Liver (tissue), 9 donors: ENCODE results near the gene KANSL2. TPM values are rescaled to one million over a fixed set of nuclear protein-coding genes. Genes with fewer than 3 reads are reported as not detected.

Source experiments
- DNase-seq: peaks from one replicate; pipeline ENCODE4 v3.0.0-alpha.2; 2017; ENCODE audit warnings: low spot score
- H3K27ac ChIP-seq, 2 donors: one replicate each; pipeline ENCODE4 v1.7.0; 2013; ENCODE audit warnings: inconsistent platforms in 2 of 2, low read length in 2 of 2, control low read depth in 1 of 2, low read depth in 1 of 2, mild to moderate bottlenecking in 1 of 2
- H3K27me3 ChIP-seq, 4 donors: one replicate each; pipeline versions ENCODE4 v1.6.1 to v1.7.0; 2013; ENCODE audit warnings: low read length in 3 of 4, inconsistent platforms in 1 of 4, mild to moderate bottlenecking in 1 of 4, moderate library complexity in 1 of 4; ENCODE audit not compliant: control insufficient read depth in 4 of 4, insufficient read depth in 4 of 4
- H3K36me3 ChIP-seq, 4 donors: one replicate each; pipeline versions ENCODE4 v1.6.1 to v1.7.0; 2013; ENCODE audit warnings: low read length in 3 of 4, mild to moderate bottlenecking in 3 of 4, low read depth in 1 of 4, moderate library complexity in 1 of 4; ENCODE audit not compliant: control insufficient read depth in 4 of 4, insufficient read depth in 3 of 4
- H3K4me1 ChIP-seq, 4 donors: one replicate each; pipeline versions ENCODE4 v1.6.1 to v1.7.0; 2013; ENCODE audit warnings: low read length in 3 of 4, mild to moderate bottlenecking in 3 of 4, moderate library complexity in 1 of 4; ENCODE audit not compliant: control insufficient read depth in 4 of 4, insufficient read depth in 4 of 4
- H3K4me3 ChIP-seq, 3 donors: one replicate each; pipeline versions ENCODE4 v1.6.1 to v1.7.0; 2013; ENCODE audit warnings: low read length in 3 of 3, control low read depth in 1 of 3, low read depth in 1 of 3, mild to moderate bottlenecking in 1 of 3
- H3K9ac ChIP-seq, 2 donors: one replicate each; pipeline ENCODE4 v1.7.0; 2013; ENCODE audit warnings: low read length in 2 of 2, mild to moderate bottlenecking in 2 of 2, moderate library complexity in 2 of 2, control low read depth in 1 of 2, low read depth in 1 of 2
- H3K9me3 ChIP-seq, 4 donors: one replicate each; pipeline versions ENCODE4 v1.6.1 to v1.7.0; 2013; ENCODE audit warnings: low read length in 3 of 4; ENCODE audit not compliant: control insufficient read depth in 4 of 4
- EGR1 ChIP-seq, 2 donors: IDR thresholded peaks; 2 replicates each; pipeline ENCODE4 v1.6.1; 2016 to 2018; ENCODE audit warnings: antibody characterized with exemption in 2 of 2, low read depth in 2 of 2
- FOXA1 ChIP-seq: IDR thresholded peaks from 2 replicates; pipeline ENCODE4 v1.6.1; 2016; ENCODE audit warnings: antibody characterized with exemption
- FOXA2 ChIP-seq: IDR thresholded peaks from 2 replicates; pipeline ENCODE4 v1.6.1; 2016; ENCODE audit warnings: antibody characterized with exemption
- GABPA ChIP-seq, 2 donors: IDR thresholded peaks in 1 of 2; conservative IDR thresholded peaks in 1 of 2; 2 replicates each; pipeline ENCODE4 v1.6.1; 2016; ENCODE audit warnings: antibody characterized with exemption in 2 of 2, mild to moderate bottlenecking in 1 of 2, moderate library complexity in 1 of 2
- HNF4A ChIP-seq, 2 donors: conservative IDR thresholded peaks; 2 replicates each; pipeline ENCODE4 v1.6.1; 2016; ENCODE audit warnings: antibody characterized with exemption in 2 of 2, mild to moderate bottlenecking in 2 of 2
- HNF4G ChIP-seq: IDR thresholded peaks from 2 replicates; pipeline ENCODE4 v1.6.1; 2016; ENCODE audit warnings: antibody characterized with exemption
- JUND ChIP-seq, 2 donors: IDR thresholded peaks; 2 replicates each; pipeline ENCODE4 v1.6.1; 2016; ENCODE audit warnings: antibody characterized with exemption in 2 of 2
- NR2F2 ChIP-seq: IDR thresholded peaks from 2 replicates; pipeline ENCODE4 v1.6.1; 2016; ENCODE audit warnings: antibody characterized with exemption
- RAD21 ChIP-seq, 2 donors: IDR thresholded peaks; 2 replicates each; pipeline ENCODE4 v1.6.1; 2016; ENCODE audit warnings: antibody characterized with exemption in 2 of 2, mild to moderate bottlenecking in 2 of 2
- RXRA ChIP-seq, 2 donors: IDR thresholded peaks; 2 replicates each; pipeline ENCODE4 v1.6.1; 2017 to 2018; ENCODE audit warnings: antibody characterized with exemption in 2 of 2, mild to moderate bottlenecking in 1 of 2
- SP1 ChIP-seq: IDR thresholded peaks from 2 replicates; pipeline ENCODE4 v1.6.1; 2018; ENCODE audit warnings: antibody characterized with exemption, mild to moderate bottlenecking
- TAF1 ChIP-seq: conservative IDR thresholded peaks from 2 replicates; pipeline ENCODE4 v1.6.1; 2016; ENCODE audit warnings: antibody characterized with exemption, mild to moderate bottlenecking
- YY1 ChIP-seq: IDR thresholded peaks from 2 replicates; pipeline ENCODE4 v1.6.1; 2016; ENCODE audit warnings: antibody characterized with exemption, mild to moderate bottlenecking
- WGBS: extraction: QIAGEN DNeasy Blood & Tissue Kit; methylation state at CpG from one replicate; pipeline ENCODE4 v1.1.7; 2013; 5-methylcytosine and 5-hydroxymethylcytosine counted together
- polyA plus RNA-seq, 2 donors: library from polyadenylated mRNA; stranded (reverse) in 1 of 2; unstranded in 1 of 2; fragments of 200-250 nt in 1 of 2; fragments of >200 nt in 1 of 2; fragmentation: Nextera tagmentation in 1 of 2; extraction: Ambion mirVana in 1 of 2; gene quantifications; one replicate each; pipeline versions ENCODE4 v1.2.1 to v1.2.3, GENCODE V29; 2013 to 2015
- total RNA-seq, 2 donors: library from RNA; depleted of rRNA; stranded (reverse); fragments of >200 nt; gene quantifications; one replicate each; pipeline ENCODE4 v1.2.3, GENCODE V29; 2014
- TF ChIP-seq, protein P1 (sequence below): fragments of 150-350 bp; IDR thresholded peaks from 2 replicates; pipeline ENCODE4 v1.5.1; 2017; ENCODE audit warnings: improper control_type of control experiment, low read depth, low read length; ENCODE audit not compliant: missing input control
- TF ChIP-seq, protein P2 (sequence below): IDR thresholded peaks from 2 replicates; pipeline ENCODE4 v1.6.1; 2016; ENCODE audit warnings: antibody characterized with exemption
- TF ChIP-seq, protein P3 (sequence below): IDR thresholded peaks from 2 replicates; pipeline ENCODE4 v1.6.1; 2016; ENCODE audit warnings: antibody characterized with exemption
- TF ChIP-seq, protein P4 (sequence below): IDR thresholded peaks from 2 replicates; pipeline ENCODE4 v1.6.1; 2016; ENCODE audit warnings: antibody characterized with exemption
- TF ChIP-seq, protein P5 (sequence below): IDR thresholded peaks from 2 replicates; pipeline ENCODE4 v1.6.1; 2016; ENCODE audit warnings: antibody characterized with exemption, mild to moderate bottlenecking
- donor health status: healthy.
- donor health status: healthy.
- donor health status: healthy.
- donor health status: healthy.
- donor health status: healthy.

Gene KANSL2
- total and polyA plus RNA-seq, 4 donors: 7.0 to 23.0 (median 14.8) TPM

DNA sequence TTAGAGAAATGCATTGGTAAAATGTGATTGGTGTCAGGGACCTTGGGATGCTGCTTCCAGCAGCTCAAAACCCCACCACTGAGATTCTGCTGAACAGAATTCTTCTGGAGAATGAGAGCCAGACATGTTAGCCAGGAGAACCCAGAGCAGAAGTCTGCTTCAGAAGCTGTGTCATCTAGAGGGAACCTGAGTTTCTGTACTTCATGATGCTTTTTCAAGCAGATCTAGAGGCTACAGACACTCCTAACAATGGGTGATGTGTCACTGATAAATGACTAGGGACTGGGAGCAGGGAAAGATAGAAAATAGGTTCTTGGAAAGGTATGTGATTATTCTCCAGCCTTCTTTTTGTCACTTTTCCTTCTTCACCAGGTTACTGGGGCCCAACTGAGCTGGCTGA is 41.6 kb downstream of the KANSL2 start:
- TF ChIP-seq JUND (IDR thresholded peaks at IDR 0.05) (no peak), YY1 (no peak), TAF1 (no peak), SP1 (no peak), NR2F2 (no peak), EGR1 (IDR thresholded peaks at IDR 0.05; ENCODE audit: low read depth in 2 of 2) (no peak), GABPA (IDR thresholded peaks at IDR 0.05 in 1 of 2, conservative IDR thresholded peaks at IDR 0.05 in 1 of 2) (no peak), RAD21 (IDR thresholded peaks at IDR 0.05) (no peak), HNF4A (conservative IDR thresholded peaks at IDR 0.05) (no peak), HNF4G (no peak), FOXA1 (no peak), FOXA2 (no peak)
- TF ChIP-seq, protein P1, sequence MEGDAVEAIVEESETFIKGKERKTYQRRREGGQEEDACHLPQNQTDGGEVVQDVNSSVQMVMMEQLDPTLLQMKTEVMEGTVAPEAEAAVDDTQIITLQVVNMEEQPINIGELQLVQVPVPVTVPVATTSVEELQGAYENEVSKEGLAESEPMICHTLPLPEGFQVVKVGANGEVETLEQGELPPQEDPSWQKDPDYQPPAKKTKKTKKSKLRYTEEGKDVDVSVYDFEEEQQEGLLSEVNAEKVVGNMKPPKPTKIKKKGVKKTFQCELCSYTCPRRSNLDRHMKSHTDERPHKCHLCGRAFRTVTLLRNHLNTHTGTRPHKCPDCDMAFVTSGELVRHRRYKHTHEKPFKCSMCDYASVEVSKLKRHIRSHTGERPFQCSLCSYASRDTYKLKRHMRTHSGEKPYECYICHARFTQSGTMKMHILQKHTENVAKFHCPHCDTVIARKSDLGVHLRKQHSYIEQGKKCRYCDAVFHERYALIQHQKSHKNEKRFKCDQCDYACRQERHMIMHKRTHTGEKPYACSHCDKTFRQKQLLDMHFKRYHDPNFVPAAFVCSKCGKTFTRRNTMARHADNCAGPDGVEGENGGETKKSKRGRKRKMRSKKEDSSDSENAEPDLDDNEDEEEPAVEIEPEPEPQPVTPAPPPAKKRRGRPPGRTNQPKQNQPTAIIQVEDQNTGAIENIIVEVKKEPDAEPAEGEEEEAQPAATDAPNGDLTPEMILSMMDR: no peak
- TF ChIP-seq, protein P2, sequence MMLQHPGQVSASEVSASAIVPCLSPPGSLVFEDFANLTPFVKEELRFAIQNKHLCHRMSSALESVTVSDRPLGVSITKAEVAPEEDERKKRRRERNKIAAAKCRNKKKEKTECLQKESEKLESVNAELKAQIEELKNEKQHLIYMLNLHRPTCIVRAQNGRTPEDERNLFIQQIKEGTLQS: no peak
- TF ChIP-seq, protein P3, sequence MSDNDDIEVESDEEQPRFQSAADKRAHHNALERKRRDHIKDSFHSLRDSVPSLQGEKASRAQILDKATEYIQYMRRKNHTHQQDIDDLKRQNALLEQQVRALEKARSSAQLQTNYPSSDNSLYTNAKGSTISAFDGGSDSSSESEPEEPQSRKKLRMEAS: no peak
- TF ChIP-seq, protein P4, sequence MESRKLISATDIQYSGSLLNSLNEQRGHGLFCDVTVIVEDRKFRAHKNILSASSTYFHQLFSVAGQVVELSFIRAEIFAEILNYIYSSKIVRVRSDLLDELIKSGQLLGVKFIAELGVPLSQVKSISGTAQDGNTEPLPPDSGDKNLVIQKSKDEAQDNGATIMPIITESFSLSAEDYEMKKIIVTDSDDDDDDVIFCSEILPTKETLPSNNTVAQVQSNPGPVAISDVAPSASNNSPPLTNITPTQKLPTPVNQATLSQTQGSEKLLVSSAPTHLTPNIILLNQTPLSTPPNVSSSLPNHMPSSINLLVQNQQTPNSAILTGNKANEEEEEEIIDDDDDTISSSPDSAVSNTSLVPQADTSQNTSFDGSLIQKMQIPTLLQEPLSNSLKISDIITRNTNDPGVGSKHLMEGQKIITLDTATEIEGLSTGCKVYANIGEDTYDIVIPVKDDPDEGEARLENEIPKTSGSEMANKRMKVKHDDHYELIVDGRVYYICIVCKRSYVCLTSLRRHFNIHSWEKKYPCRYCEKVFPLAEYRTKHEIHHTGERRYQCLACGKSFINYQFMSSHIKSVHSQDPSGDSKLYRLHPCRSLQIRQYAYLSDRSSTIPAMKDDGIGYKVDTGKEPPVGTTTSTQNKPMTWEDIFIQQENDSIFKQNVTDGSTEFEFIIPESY: no peak
- DNase-seq: no peak
- Histone ChIP-seq H3K4me1 (no peaks in the 10 kb centered on the region), H3K27me3 (no peaks in the 10 kb centered on the region), H3K9me3 (no peaks in the 10 kb centered on the region), H3K36me3 (peaks cover 0 to 3% (median 2%) of the 10 kb centered on the region in 4 donors), H3K4me3 (no peak overlapping the region), H3K9ac (no peak overlapping the region), H3K27ac (no peak overlapping the region)

DNA sequence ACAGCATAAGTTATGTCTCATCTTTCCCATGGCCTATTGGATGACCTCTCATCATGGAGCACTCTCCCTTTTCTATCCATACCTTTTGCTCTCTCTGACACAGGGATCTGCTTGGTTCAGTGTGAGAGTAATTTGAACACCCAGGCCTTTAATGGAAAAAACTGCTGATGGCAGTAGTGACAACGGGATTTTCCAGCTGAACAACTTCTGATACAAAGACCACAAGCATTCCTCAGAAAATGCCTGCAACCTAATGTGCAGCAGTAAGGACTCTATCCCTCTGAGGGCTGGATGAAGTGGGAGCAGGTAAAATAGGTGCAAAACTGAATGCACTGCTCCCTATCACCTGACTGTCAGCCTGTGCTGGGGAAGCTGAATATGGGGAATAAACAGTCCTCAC is 51.0 kb downstream of the KANSL2 start:
- 67% methylated on average over 1 of the region's 1 CpG for WGBS
- Histone ChIP-seq H3K4me1 (no peaks in the 10 kb centered on the region), H3K36me3 (no peaks in the 10 kb centered on the region), H3K9ac (no peak overlapping the region), H3K4me3 (no peak overlapping the region), H3K9me3 (no peaks in the 10 kb centered on the region), H3K27me3 (no peaks in the 10 kb centered on the region), H3K27ac (no peak overlapping the region)
- no peak for DNase-seq
- TF ChIP-seq NR2F2 (no peak), SP1 (no peak), FOXA1 (no peak), HNF4A (conservative IDR thresholded peaks at IDR 0.05) (no peak), FOXA2 (no peak), TAF1 (no peak), YY1 (no peak), HNF4G (no peak), JUND (IDR thresholded peaks at IDR 0.05) (no peak), EGR1 (IDR thresholded peaks at IDR 0.05; ENCODE audit: low read depth in 2 of 2) (no peak), RXRA (IDR thresholded peaks at IDR 0.05) (no peak), GABPA (IDR thresholded peaks at IDR 0.05 in 1 of 2, conservative IDR thresholded peaks at IDR 0.05 in 1 of 2) (no peak), RAD21 (IDR thresholded peaks at IDR 0.05) (no peak)
- TF ChIP-seq, protein P4: no peak
- TF ChIP-seq, protein P3: no peak
- TF ChIP-seq, protein P2: no peak
- TF ChIP-seq, protein P1: no peak
- TF ChIP-seq, protein P5, sequence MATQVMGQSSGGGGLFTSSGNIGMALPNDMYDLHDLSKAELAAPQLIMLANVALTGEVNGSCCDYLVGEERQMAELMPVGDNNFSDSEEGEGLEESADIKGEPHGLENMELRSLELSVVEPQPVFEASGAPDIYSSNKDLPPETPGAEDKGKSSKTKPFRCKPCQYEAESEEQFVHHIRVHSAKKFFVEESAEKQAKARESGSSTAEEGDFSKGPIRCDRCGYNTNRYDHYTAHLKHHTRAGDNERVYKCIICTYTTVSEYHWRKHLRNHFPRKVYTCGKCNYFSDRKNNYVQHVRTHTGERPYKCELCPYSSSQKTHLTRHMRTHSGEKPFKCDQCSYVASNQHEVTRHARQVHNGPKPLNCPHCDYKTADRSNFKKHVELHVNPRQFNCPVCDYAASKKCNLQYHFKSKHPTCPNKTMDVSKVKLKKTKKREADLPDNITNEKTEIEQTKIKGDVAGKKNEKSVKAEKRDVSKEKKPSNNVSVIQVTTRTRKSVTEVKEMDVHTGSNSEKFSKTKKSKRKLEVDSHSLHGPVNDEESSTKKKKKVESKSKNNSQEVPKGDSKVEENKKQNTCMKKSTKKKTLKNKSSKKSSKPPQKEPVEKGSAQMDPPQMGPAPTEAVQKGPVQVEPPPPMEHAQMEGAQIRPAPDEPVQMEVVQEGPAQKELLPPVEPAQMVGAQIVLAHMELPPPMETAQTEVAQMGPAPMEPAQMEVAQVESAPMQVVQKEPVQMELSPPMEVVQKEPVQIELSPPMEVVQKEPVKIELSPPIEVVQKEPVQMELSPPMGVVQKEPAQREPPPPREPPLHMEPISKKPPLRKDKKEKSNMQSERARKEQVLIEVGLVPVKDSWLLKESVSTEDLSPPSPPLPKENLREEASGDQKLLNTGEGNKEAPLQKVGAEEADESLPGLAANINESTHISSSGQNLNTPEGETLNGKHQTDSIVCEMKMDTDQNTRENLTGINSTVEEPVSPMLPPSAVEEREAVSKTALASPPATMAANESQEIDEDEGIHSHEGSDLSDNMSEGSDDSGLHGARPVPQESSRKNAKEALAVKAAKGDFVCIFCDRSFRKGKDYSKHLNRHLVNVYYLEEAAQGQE: no peak
